HepG2 (cell line): ENCODE results near the gene ZNF491. TPM values are rescaled to one million over a fixed set of nuclear protein-coding genes. Genes with fewer than 3 reads are reported as not detected.
A peak's percentile ranks its signal among the peaks of the same experiment; 100 is the strongest.

Source experiments
- CTCF ChIP-seq: sonication (generic); formaldehyde crosslinking; IDR thresholded peaks from 2 replicates; pipeline ENCODE4 v1.5.0; 2020; ENCODE audit warnings: mild to moderate bottlenecking, missing genetic modification reagents, moderate library complexity
- ELK4 ChIP-seq: sonication (generic); formaldehyde crosslinking; IDR thresholded peaks from 2 replicates; pipeline ENCODE4 v1.9.0; 2021; ENCODE audit warnings: missing genetic modification reagents, borderline replicate concordance
- ISL2 ChIP-seq: sonication (generic); formaldehyde crosslinking; IDR thresholded peaks from 2 replicates; pipeline ENCODE4 v1.5.0; 2020; ENCODE audit warnings: missing genetic modification reagents
- KDM5A ChIP-seq: fragments of 200-600 bp; sonication (generic); IDR thresholded peaks from 2 replicates; pipeline ENCODE4 v1.7.0; 2018; ENCODE audit warnings: antibody characterized with exemption, mild to moderate bottlenecking, low read length, borderline replicate concordance
- KLF13 ChIP-seq: sonication (generic); formaldehyde crosslinking; IDR thresholded peaks from 2 replicates; pipeline ENCODE4 v1.4.0; 2020; ENCODE audit warnings: mild to moderate bottlenecking, missing genetic modification reagents
- MAX ChIP-seq: IDR thresholded peaks from 2 replicates; pipeline ENCODE4 v1.6.1; 2012; ENCODE audit warnings: inconsistent platforms
- ONECUT2 ChIP-seq: sonication (generic); formaldehyde crosslinking; IDR thresholded peaks from 2 replicates; pipeline ENCODE4 v1.4.0; 2020; ENCODE audit warnings: missing genetic modification reagents
- PATZ1 ChIP-seq: sonication (generic); formaldehyde crosslinking; IDR thresholded peaks from 2 replicates; pipeline ENCODE4 v1.4.0; 2020; ENCODE audit warnings: missing genetic modification reagents
- PHF5A ChIP-seq: IDR thresholded peaks from one replicate; pipeline ENCODE4 v1.6.1; 2018; ENCODE audit warnings: low read depth, missing genetic modification reagents; ENCODE audit not compliant: unreplicated experiment
- POLR2AphosphoS5 ChIP-seq: IDR thresholded peaks from 2 replicates; pipeline ENCODE4 v1.6.1; 2012; ENCODE audit warnings: low read depth, low read length
- SMAD9 ChIP-seq: sonication (generic); formaldehyde crosslinking; IDR thresholded peaks from 2 replicates; pipeline ENCODE4 v1.5.1; 2020; ENCODE audit warnings: mild to moderate bottlenecking, missing genetic modification reagents
- TFDP1 ChIP-seq: IDR thresholded peaks from 2 replicates; pipeline ENCODE4 v1.6.1; 2016; ENCODE audit warnings: missing compliant biosample characterization, missing genetic modification reagents, borderline replicate concordance
- ZBTB44 ChIP-seq: sonication (generic); formaldehyde crosslinking; IDR thresholded peaks from 2 replicates; pipeline ENCODE4 v1.4.0; 2020; ENCODE audit warnings: missing genetic modification reagents
- ZNF543 ChIP-seq: sonication (generic); formaldehyde crosslinking; IDR thresholded peaks from 2 replicates; pipeline ENCODE4 v1.4.0; 2020; ENCODE audit warnings: mild to moderate bottlenecking, missing genetic modification reagents
- ZNF790 ChIP-seq: sonication (generic); formaldehyde crosslinking; IDR thresholded peaks from 2 replicates; pipeline ENCODE4 v1.8.0; 2022; ENCODE audit warnings: missing genetic modification reagents, mild to moderate bottlenecking, borderline replicate concordance
- polyA plus RNA-seq, 8 experiments: library from polyadenylated mRNA; depleted of rRNA in 3 of 8; stranded (reverse) in 7 of 8; unstranded in 1 of 8; fragments of >200 nt; fragmentation: Illumina TruSeq in 4 of 8; extraction: Trizol in 4 of 8; gene quantifications; 2 replicates each; pipeline versions ENCODE4 v1.2.1 to v1.2.3, GENCODE V29; 2011 to 2016; ENCODE audit warnings: low read depth in 4 of 8, missing spikeins in 1 of 8, mixed read lengths in 1 of 8; ENCODE audit not compliant: insufficient read depth in 1 of 8
- total RNA-seq, 5 experiments: library from RNA; depleted of rRNA; stranded (reverse); fragments of >200 nt; fragmentation: Illumina TruSeq; extraction: Trizol; gene quantifications; 2 replicates each; pipeline ENCODE4 v1.2.3, GENCODE V29; 2016; ENCODE audit warnings: low read depth in 1 of 5
- TF ChIP-seq, protein P1 (sequence below): sonication (generic); formaldehyde crosslinking; IDR thresholded peaks from 2 replicates; pipeline ENCODE4 v1.4.0; 2020; ENCODE audit warnings: missing genetic modification reagents
- TF ChIP-seq, protein P2 (sequence below): sonication (generic); formaldehyde crosslinking; IDR thresholded peaks from 2 replicates; pipeline ENCODE4 v1.9.0; 2021; ENCODE audit warnings: missing genetic modification reagents, borderline replicate concordance

Gene ZNF491
- total and polyA plus RNA-seq, 2 of the 13 experiments (the other 11 are each of a cell fraction or from before 2014, with no cell fraction given): 0.57 to 2.2 TPM

DNA sequence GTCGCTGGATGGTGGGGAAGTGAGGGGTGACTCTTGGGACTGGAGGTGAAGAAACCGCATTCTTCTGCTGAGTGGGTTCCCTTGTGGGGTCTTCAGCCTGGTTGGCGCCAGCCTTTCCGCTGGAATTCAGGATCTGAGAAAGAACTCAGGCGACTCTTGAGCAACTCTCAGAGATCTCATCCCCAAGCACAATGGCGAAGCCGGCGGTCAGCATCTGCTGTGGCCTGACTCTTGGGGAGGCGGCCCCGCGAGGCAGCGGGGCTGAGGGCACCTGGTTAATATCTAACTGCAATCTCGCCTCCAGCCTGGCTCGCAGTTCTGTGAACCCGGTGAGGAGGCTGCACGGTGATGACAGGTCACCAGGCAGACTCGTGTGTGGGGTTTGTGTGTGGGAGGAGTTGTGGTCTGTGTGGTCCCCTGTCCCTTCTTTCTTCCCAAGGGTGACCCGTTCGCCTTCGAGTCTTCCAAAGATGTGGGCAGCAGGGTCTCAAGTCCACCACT, 30.6 kb upstream of the ZNF491 start (continued):
- peak; percentile 57; the same call in 1 of the 2 replicates for TF ChIP-seq PATZ1 (CRISPR knock-in tag)
- TF ChIP-seq, protein P1, sequence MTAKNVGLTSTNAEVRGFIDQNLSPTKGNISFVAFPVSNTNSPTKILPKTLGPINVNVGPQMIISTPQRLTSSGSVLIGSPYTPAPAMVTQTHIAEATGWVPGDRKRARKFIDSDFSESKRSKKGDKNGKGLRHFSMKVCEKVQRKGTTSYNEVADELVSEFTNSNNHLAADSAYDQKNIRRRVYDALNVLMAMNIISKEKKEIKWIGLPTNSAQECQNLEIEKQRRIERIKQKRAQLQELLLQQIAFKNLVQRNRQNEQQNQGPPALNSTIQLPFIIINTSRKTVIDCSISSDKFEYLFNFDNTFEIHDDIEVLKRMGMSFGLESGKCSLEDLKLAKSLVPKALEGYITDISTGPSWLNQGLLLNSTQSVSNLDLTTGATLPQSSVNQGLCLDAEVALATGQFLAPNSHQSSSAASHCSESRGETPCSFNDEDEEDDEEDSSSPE (CRISPR knock-in tag): no peak
- TF ChIP-seq MAX: 0 out of 2 replicates have a peak, but pooled peaks have one; percentile 30
- no peak; the same call in 1 of the 2 replicates for TF ChIP-seq CTCF (CRISPR knock-in tag)
- TF ChIP-seq, protein P2, sequence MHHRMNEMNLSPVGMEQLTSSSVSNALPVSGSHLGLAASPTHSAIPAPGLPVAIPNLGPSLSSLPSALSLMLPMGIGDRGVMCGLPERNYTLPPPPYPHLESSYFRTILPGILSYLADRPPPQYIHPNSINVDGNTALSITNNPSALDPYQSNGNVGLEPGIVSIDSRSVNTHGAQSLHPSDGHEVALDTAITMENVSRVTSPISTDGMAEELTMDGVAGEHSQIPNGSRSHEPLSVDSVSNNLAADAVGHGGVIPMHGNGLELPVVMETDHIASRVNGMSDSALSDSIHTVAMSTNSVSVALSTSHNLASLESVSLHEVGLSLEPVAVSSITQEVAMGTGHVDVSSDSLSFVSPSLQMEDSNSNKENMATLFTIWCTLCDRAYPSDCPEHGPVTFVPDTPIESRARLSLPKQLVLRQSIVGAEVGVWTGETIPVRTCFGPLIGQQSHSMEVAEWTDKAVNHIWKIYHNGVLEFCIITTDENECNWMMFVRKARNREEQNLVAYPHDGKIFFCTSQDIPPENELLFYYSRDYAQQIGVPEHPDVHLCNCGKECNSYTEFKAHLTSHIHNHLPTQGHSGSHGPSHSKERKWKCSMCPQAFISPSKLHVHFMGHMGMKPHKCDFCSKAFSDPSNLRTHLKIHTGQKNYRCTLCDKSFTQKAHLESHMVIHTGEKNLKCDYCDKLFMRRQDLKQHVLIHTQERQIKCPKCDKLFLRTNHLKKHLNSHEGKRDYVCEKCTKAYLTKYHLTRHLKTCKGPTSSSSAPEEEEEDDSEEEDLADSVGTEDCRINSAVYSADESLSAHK (CRISPR knock-in tag): no peak
- no peak for TF ChIP-seq ZNF790 (CRISPR knock-in tag)
- TF ChIP-seq PHF5A (CRISPR knock-in tag): no peak
- TF ChIP-seq POLR2AphosphoS5: peak; percentile 67
- peak; percentile 52; the same call in 1 of the 2 replicates for TF ChIP-seq ISL2 (CRISPR knock-in tag)
- 0 out of 2 replicates have a peak, but pooled peaks have one; percentile 16 for TF ChIP-seq ZNF543 (CRISPR knock-in tag)
- no peak for TF ChIP-seq KDM5A
- no peak for TF ChIP-seq SMAD9
- TF ChIP-seq ELK4 (CRISPR knock-in tag): no peak
- TF ChIP-seq ONECUT2 (CRISPR knock-in tag): no peak
- no peak for TF ChIP-seq KLF13
- no peak for TF ChIP-seq ZBTB44 (CRISPR knock-in tag)
- TF ChIP-seq TFDP1 (CRISPR knock-in tag): peak; percentile 37; the same call in 1 of the 2 replicates
